ENCODE results near the gene CCND1.

CCND1 gene

DNA sequence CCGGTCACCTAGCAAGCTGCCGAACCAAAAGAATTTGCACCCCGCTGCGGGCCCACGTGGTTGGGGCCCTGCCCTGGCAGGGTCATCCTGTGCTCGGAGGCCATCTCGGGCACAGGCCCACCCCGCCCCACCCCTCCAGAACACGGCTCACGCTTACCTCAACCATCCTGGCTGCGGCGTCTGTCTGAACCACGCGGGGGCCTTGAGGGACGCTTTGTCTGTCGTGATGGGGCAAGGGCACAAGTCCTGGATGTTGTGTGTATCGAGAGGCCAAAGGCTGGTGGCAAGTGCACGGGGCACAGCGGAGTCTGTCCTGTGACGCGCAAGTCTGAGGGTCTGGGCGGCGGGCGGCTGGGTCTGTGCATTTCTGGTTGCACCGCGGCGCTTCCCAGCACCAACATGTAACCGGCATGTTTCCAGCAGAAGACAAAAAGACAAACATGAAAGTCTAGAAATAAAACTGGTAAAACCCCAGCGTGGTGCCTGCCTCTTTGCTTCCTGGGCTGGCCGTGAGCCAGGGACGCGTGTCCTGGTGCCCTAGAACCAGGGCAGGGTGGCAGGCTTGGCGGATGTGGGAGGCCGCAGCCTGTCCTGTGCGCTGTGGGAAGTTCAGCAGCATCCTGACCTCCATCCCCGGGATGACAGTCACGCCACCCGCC is 13.2 kb downstream of the CCND1 start:
- no peak for DNase-seq

- DNase-seq, result no peak
Observed at GRCh38 chr11:69654660-69655478, 13.9 kb downstream of the CCND1 start.

GRCh38 chr11:69655479-69656428 is 14.8 kb downstream of the CCND1 start:
- DNase-seq, result no peak

GRCh38 chr11:69656536-69657455 is 15.8 kb downstream of the CCND1 start:
- DNase-seq, result no peak

- no peak for DNase-seq
Observed at GRCh38 chr11:69657456-69657910, 16.5 kb downstream of the CCND1 start.

DNA sequence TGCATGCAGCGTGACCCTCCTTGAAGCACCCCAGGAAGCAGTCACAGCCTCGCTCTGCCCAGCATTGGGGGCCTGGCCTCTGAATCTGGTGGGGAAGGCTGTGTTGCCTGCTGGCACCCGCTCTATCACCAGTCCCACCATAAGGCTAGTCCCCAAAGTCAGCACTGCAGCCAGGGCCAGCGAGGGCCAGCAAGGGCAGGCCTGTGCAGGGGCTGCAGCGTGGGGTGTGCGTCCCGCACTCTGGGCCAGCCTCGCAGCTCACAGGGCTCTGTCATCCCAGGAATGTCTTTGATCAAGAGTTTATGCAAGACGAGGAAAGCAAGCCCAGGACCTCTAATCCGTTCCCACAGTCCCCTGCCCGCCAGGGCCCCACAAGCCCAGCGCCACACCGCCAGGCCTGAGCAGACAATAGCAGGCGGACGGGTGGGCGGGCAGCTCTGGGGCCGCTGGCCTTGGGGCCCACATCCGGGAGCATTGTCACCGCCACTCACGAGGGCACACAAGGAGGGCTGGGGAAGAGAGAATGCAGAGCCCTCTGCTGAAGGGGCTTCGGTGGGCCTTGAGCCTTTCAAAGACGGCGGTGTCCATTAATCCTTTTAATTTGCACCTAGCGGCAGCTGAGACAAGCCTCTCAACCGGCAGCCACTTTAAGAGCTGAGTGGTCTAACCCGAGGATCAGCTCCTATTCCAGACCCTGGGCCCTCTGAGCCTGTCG is 17.1 kb downstream of the CCND1 start:
- DNase-seq, result no peak

GRCh38 chr11:69658626-69659450 is 17.9 kb downstream of the CCND1 start:
- DNase-seq, result no peak

- no peak for DNase-seq
Observed at GRCh38 chr11:69659591-69659990, 18.6 kb downstream of the CCND1 start.

- DNase-seq, result no peak
Observed at GRCh38 chr11:69660001-69660500, 19.1 kb downstream of the CCND1 start.

DNA sequence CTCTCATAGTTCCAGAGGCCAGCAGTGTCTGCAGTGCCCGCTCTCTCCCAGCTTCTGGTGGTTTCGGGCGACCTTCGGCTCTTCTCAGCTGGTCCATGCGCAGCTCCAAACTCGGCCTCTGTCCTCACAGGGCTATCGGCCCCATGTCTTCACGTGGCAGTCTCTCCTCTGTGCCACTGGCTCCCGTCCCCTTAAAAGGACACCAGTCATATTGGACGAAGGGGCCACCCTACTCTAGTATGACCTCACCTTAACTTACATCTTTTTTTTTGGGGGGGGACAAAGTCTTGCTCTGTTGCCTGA is 20.4 kb downstream of the CCND1 start:
- DNase-seq, result no peak

- no peak for DNase-seq
Observed at GRCh38 chr11:69662021-69662698, 21.2 kb downstream of the CCND1 start.

- DNase-seq, result no peak
Observed at GRCh38 chr11:69662806-69663205, 21.9 kb downstream of the CCND1 start.

GRCh38 chr11:69663326-69663725 is 22.4 kb downstream of the CCND1 start:
- no peak for DNase-seq

DNA sequence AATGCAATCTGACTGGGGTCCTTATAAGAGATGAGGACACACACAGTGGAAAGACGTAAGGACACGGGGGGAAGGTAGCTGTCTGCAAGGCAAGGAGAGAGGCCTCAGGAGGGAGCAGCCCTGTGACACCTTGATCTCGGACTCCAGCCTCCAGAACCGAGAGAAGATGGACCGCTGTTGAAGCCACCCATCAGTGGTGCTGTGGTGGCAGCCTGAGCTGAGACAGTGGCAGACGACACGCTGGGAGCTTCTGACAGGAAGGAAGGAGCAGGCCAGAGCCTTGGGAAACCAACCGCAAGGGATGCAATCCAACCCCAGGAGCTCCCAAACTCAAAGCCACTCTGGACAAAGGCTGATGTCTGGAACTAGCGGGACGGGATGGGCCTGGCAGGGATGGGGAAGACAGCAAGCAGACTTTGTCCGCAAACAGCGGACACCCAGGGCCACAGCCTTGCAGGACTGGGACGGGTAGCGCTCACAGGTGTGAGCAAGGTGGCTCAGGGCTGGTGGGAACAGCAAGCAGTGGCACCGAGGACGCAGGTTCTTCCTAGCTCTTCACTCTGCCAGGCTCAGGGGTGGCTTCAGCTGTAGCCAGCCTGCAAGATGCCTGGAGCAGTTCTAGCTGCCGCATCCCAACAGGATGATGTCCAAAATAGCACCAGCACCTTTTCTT is 23.3 kb downstream of the CCND1 start:
- no peak for DNase-seq

GRCh38 chr11:69664901-69665300 is 23.9 kb downstream of the CCND1 start:
- no peak for DNase-seq

DNA sequence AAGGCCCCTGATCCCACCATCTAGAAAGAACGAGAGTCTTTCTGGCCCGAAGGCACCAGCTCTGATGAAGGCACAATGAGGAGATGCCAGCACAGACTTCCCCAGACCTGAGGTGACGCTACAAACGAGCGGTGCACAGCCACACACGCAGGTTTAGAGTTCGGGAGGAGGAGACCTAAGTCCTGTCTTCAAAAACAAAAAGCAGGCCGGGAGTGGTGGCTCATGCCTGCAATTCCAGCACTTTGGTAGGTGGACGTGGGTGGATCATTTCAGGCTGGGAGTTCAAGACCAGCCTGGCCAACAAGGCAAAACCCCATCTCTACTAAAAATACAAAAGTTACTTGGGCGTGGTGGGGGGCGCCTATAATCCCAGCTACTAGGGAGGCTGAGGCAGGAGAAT is 24.7 kb downstream of the CCND1 start:
- DNase-seq, result no peak

- DNase-seq, result no peak
Observed at GRCh38 chr11:69666261-69666660, 25.3 kb downstream of the CCND1 start.

DNA sequence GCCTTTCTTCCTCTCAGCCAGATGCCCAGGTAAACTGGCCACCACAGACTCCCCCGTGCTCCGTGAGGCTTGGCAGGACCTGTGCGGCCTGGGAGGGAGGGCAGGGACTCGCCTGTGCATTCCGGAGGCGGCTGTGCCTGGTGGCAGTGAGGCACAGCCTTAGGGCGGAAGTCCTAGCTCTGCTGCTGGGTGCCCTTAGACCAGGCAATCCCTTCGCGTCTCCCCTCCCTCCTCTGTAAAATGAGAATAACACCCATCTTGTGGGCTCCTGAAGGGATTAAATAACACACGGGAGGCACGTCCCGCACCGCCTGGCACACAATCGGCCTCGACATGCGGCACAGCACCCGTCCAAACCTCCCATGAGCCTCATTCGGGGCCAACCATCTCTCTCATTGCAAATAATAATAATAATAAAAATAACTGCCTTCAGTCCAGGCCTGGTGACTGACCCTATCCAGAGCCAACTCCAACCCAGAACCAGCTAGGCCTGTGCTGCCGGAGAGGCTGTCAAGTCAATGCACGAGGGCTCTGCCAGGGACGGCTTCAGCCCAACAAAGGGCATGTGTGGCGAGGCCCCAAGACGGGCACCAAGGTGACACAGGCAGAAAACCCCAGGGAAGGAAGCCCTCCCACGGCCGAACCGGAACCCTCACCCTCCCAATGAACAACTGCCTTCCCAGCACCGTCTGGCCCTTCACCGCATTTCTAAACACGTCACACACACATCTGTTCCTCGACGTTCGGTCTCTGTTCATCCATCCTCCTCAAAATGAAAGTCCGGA is 26.0 kb downstream of the CCND1 start:
- DNase-seq, result no peak
